ENCODE measurements around the gene ATXN1. TPM values are rescaled to one million over a fixed set of nuclear protein-coding genes. Genes with fewer than 3 reads are reported as not detected.
"Not testable (repeated sequence)": the region's sequence is repeated elsewhere in the genome, so short reads cannot be mapped to it uniquely, and the experiment has no call there.

The ATXN1 gene
- total RNA-seq, 4 donors from 2014 or later: 24.9 to 48.0 (median 36.8) TPM

DNA sequence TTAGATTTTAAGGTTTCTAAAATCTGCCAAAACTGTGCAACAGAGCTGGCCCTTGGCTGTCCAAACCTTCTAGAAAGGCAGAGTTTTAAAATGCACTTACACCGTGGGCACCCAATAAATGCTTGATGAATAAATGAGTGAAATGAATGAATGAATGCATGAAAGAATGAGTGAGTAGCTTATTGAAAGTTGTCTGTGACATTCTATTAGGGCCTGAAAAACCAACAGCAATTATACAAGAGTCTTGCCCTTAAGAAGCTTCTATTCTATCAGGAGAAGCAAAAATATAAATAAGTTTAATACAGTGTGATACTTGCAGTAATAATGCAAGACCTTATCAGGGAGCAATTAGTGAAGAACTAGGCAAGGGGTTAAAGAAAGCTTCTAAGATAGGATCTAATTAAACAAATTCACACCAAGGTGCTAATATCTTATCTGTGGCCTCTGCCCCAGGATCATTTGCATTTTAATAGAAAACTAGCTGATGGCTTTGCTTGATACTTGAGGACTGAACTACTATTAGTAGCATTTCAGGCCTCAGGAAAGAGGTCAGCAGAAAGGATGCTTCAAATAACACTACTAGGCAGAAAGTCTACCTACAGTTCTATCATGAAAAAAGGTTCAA is 292.2 kb downstream of the ATXN1 start:
- WGBS, 2 donors: 91 to 100% methylated on average over 1 of the region's 1 CpG
- no peak for DNase-seq (ENCODE audit: low spot score in 2 of 2)
- Histone ChIP-seq H3K4me1 (peaks cover 0 to 7% (median 0%) of the 10 kb centered on the region in 4 donors), H3K36me3 (peaks cover 0 to 2% (median 0%) of the 10 kb centered on the region in 3 donors), H3K27me3 (no peaks in the 10 kb centered on the region), H3K4me3 (no peak overlapping the region), H3K27ac (no peak overlapping the region), H3K9me3 (no peaks in the 10 kb centered on the region)
- TF ChIP-seq, protein P1, sequence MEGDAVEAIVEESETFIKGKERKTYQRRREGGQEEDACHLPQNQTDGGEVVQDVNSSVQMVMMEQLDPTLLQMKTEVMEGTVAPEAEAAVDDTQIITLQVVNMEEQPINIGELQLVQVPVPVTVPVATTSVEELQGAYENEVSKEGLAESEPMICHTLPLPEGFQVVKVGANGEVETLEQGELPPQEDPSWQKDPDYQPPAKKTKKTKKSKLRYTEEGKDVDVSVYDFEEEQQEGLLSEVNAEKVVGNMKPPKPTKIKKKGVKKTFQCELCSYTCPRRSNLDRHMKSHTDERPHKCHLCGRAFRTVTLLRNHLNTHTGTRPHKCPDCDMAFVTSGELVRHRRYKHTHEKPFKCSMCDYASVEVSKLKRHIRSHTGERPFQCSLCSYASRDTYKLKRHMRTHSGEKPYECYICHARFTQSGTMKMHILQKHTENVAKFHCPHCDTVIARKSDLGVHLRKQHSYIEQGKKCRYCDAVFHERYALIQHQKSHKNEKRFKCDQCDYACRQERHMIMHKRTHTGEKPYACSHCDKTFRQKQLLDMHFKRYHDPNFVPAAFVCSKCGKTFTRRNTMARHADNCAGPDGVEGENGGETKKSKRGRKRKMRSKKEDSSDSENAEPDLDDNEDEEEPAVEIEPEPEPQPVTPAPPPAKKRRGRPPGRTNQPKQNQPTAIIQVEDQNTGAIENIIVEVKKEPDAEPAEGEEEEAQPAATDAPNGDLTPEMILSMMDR (IDR thresholded peaks at IDR 0.05): no peak
- TF ChIP-seq EP300 (IDR thresholded peaks at IDR 0.05) (no peak), POLR2A (IDR thresholded peaks at IDR 0.05) (no peak)

DNA sequence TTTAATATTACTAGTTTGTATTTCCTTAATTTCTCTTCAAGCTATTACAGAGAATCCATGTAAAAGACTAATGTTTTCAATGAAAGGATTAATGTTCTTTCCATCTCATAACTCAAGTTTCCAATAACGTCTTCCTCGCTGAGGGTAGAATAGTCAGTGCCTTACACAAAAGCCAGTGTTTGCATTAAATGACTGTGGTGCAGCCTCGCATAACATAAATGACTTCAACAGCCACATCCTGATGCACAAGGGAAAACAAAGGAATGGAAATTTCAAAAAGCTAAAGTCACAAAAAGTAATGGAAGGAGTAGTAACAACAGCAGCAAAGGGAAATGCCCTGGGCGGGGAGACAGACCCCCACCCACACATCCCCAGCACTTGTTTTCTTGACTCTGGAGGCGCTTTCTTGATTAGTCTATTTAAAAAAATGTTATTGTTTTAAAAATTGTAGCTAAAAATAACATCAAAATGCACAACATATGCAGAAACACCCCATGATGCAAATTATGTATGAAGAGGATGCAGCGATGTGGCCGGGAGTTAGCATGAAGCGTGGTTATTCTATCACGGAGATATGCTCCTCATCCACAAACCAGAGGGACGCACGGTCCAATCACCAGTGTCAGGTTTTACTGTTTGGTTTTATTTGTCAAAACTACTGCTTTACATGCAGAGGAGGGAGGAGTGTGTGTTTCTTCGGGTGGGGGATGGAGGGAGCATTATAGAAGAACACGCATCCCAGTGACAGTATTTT is 294.3 kb downstream of the ATXN1 start:
- Histone ChIP-seq H3K4me3 (no peak overlapping the region), H3K36me3 (no peaks in the 10 kb centered on the region), H3K9me3 (no peaks in the 10 kb centered on the region), H3K4me1 (peaks cover 0 to 7% (median 0%) of the 10 kb centered on the region in 4 donors), H3K27me3 (no peaks in the 10 kb centered on the region), H3K27ac (no peak overlapping the region)
- TF ChIP-seq, protein P1 (IDR thresholded peaks at IDR 0.05): no peak
- no peak for TF ChIP-seq EP300 (IDR thresholded peaks at IDR 0.05)
- no peak for TF ChIP-seq POLR2A (IDR thresholded peaks at IDR 0.05)
- no peak for DNase-seq (ENCODE audit: low spot score in 2 of 2)
- 73 to 77% methylated on average over 13 of the region's 13 CpGs for WGBS, 2 donors

GRCh38 chr6:16464045-16464444 is 297.2 kb downstream of the ATXN1 start:
- TF ChIP-seq EP300 (IDR thresholded peaks at IDR 0.05): no peak
- TF ChIP-seq, protein P1 (IDR thresholded peaks at IDR 0.05): no peak
- TF ChIP-seq POLR2A (IDR thresholded peaks at IDR 0.05): no peak

DNA sequence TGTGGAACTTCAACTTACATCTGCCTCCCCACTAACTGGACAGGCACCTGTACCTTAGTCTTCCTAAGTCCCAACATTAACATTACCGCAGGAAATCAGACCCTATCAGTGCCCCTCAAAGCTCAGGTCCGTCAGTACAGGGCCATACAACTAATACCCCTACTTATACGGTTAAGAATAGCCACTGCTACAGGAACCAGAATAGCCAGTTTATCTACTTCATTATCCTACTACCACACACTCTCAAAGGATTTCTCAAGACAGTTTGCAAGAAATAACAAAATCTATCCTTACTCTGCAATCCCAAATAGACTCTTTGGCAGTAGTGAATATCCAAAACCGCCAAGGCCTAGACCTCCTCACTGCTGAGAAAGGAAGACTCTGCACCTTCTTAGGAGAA is 298.0 kb downstream of the ATXN1 start:
- WGBS, 2 donors: 95 to 97% methylated on average over 4 of the region's 4 CpGs
- not testable (repeated sequence) for H3K27me3 ChIP-seq; H3K4me3 ChIP-seq; H3K4me1 ChIP-seq; H3K27ac ChIP-seq; DNase-seq (ENCODE audit: low spot score in 2 of 2); H3K36me3 ChIP-seq; H3K9me3 ChIP-seq

More at GRCh38 chr6:16464045-16464444, 297.2 kb downstream of the ATXN1 start:
- Histone ChIP-seq H3K4me3 (no peak overlapping the region), H3K27me3 (no peaks in the 10 kb centered on the region), H3K27ac (no peak overlapping the region), H3K36me3 (no peaks in the 10 kb centered on the region), H3K4me1 (no peaks in the 10 kb centered on the region), H3K9me3 (no peaks in the 10 kb centered on the region)
- no peak for DNase-seq (ENCODE audit: low spot score in 2 of 2)
- WGBS, 2 donors: 91 to 95% methylated on average over 3 of the region's 3 CpGs

GRCh38 chr6:16461491-16461890 is 299.8 kb downstream of the ATXN1 start:
- H3K27ac ChIP-seq: no peak overlapping the region
- no peak overlapping the region for H3K4me3 ChIP-seq
- H3K27me3 ChIP-seq: no peaks in the 10 kb centered on the region
- H3K4me1 ChIP-seq: no peaks in the 10 kb centered on the region
- peaks cover 0 to 6% (median 0%) of the 10 kb centered on the region in 4 donors for H3K9me3 ChIP-seq
- 74 to 81% methylated on average over 6 of the region's 6 CpGs for WGBS, 2 donors
- TF ChIP-seq, protein P1 (IDR thresholded peaks at IDR 0.05): no peak
- TF ChIP-seq POLR2A (IDR thresholded peaks at IDR 0.05): no peak
- TF ChIP-seq EP300 (IDR thresholded peaks at IDR 0.05): no peak
- DNase-seq (ENCODE audit: low spot score in 2 of 2): no peak
- no peaks in the 10 kb centered on the region for H3K36me3 ChIP-seq

DNA sequence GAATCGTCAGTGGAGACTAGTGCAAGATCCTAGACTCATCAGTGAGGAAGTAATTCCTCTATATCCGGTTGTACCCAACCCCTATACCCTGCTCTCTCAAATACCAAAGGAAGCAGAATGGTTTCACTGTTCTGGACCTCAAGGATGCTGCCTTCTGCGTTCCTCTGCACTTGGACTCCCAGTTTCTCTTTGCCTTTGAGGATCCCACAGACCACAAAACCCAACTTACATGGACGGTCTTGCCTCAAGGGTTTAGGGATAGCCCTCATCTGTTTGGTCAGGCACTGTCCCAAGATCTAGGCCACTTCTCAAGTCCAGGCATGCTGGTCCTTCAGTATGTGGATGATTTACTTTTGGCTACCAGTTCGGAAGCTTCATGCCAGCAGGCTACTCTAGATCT is 301.8 kb downstream of the ATXN1 start:
- H3K4me1 ChIP-seq; DNase-seq (ENCODE audit: low spot score in 2 of 2); H3K27ac ChIP-seq; H3K27me3 ChIP-seq; H3K4me3 ChIP-seq: not testable (repeated sequence)
- WGBS, 2 donors: 76 to 99% methylated on average over 5 of the region's 5 CpGs
- Histone ChIP-seq H3K36me3 (peaks cover 0 to 12% (median 0%) of the 10 kb centered on the region in 3 donors), H3K9me3 (peaks cover 0 to 16% (median 0%) of the 10 kb centered on the region in 4 donors)
